Kidney (tissue), 14 donors: Measurements from ENCODE around the gene PPHLN1. TPM values are rescaled to one million over a fixed set of nuclear protein-coding genes. Genes with fewer than 3 reads are reported as not detected.

ENCODE experiments used
- DNase-seq, 5 donors: peaks; one replicate each; pipeline ENCODE4 v3.0.0-alpha.2; 2013 to 2020
- FAIRE-seq: peaks from 2 replicates; lab custom pipeline; 2012; peaks lifted over from hg19 to GRCh38; lab: Jason Lieb, UNC
- H3K27ac ChIP-seq, 2 donors: one replicate each; pipeline ENCODE4 v1.7.0; 2013; ENCODE audit warnings: low read depth in 2 of 2, low read length in 2 of 2, inconsistent platforms in 1 of 2
- H3K27me3 ChIP-seq: one replicate; pipeline ENCODE4 v1.7.1; 2013; ENCODE audit warnings: low read length, inconsistent platforms; ENCODE audit not compliant: control insufficient read depth, insufficient read depth
- H3K36me3 ChIP-seq, 3 donors: one replicate each; pipeline versions ENCODE4 v1.7.0 to v1.7.1; 2013; ENCODE audit warnings: low read length in 3 of 3, control low read depth in 1 of 3, inconsistent platforms in 1 of 3; ENCODE audit not compliant: insufficient read depth in 3 of 3, control insufficient read depth in 2 of 3
- H3K4me1 ChIP-seq, 3 donors: one replicate each; pipeline versions ENCODE4 v1.7.0 to v1.7.1; 2013; ENCODE audit warnings: low read length in 3 of 3, inconsistent platforms in 1 of 3, low read depth in 1 of 3; ENCODE audit not compliant: control insufficient read depth in 2 of 3, insufficient read depth in 2 of 3
- H3K4me3 ChIP-seq, 3 donors: one replicate each; pipeline versions ENCODE4 v1.7.0 to v1.8.1; 2013; ENCODE audit warnings: low read length in 3 of 3, control low read depth in 1 of 3, inconsistent platforms in 1 of 3
- H3K9ac ChIP-seq, 3 donors: one replicate each; pipeline versions ENCODE4 v1.7.0 to v1.7.1; 2013; ENCODE audit warnings: low read length in 3 of 3, control low read depth in 1 of 3, inconsistent platforms in 1 of 3
- H3K9me3 ChIP-seq, 3 donors: one replicate each; pipeline versions ENCODE4 v1.7.0 to v1.7.1; 2013; ENCODE audit warnings: low read length in 3 of 3, control low read depth in 1 of 3, inconsistent platforms in 1 of 3; ENCODE audit not compliant: control insufficient read depth in 2 of 3, insufficient read depth in 1 of 3
- intact Hi-C: fragments of 100-400 bp; cut with DNase I; formaldehyde crosslinking; loops from one replicate; pipeline ENCODE4 v1.11.1; 2022
- polyA plus RNA-seq: library from polyadenylated mRNA; stranded (reverse); fragments of 350-450 nt; fragmentation: Illumina TruSeq; extraction: RNeasy Lipid Tissue Mini Kit (QIAGEN cat#74804); gene quantifications from one replicate; pipeline ENCODE4 v1.2.3, GENCODE V29; 2014; ENCODE audit warnings: low read depth, low replicate concordance; ENCODE audit not compliant: insufficient read depth
- total RNA-seq: library from RNA; stranded (reverse); fragmentation: NEBNext Ultra II Directional; extraction: Animal tissue kit (Norgen Biotek cat#: 25700); gene quantifications from one replicate; pipeline ENCODE4 v1.2.1, GENCODE V29; 2021
- TF ChIP-seq, protein P1 (sequence below): IDR thresholded peaks from 3 replicates; pipeline ENCODE4 v1.5.1; 2012; ENCODE audit warnings: mild to moderate bottlenecking, moderate library complexity, borderline replicate concordance; ENCODE audit not compliant: insufficient read depth; ENCODE audit errors: extremely low read depth
- donor health status: control.
- donor health status: control.
- donor health status: control.
- donor health status: control.
- donor health status: control.
- donor health status: DM: yes; HTN: yes; CAD: no.
- donor health status: Normal renal cell carcinoma (clear cell type).

PPHLN1 gene
- total and polyA plus RNA-seq, 2 donors from 2014 or later: 32.0 to 51.9 TPM

DNA sequence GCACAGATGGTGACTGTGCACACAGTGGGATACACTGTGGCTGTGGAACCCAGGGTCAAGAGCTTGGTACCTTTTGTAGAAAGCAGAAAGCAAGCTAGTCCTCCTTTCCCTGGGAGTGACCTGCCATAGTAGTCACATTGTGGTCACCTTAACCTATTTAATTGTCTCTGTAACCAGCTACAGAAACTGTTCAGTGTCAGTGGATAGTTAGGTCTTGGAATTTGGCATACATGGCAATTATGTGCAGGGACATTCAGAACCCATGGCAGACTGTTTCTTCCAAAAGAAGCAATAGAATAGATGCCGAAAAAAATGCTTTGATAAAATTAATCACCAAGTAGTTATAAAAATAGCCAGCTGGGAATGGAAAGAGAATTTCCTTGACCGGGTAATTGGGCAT lies 30.4 kb downstream of the PPHLN1 start:
- H3K36me3 ChIP-seq: peaks cover 0 to 4% (median 0%) of the 10 kb centered on the region in 3 donors
- H3K9me3 ChIP-seq: no peaks in the 10 kb centered on the region

GRCh38 chr12:42360747-42361403 lies 34.9 kb downstream of the PPHLN1 start:
- FAIRE-seq (no peak), DNase-seq (no peak)
- peaks cover 0 to 3% (median 0%) of the 10 kb centered on the region in 3 donors for H3K4me1 ChIP-seq

More for the DNA sequence above, 30.4 kb downstream of the PPHLN1 start:
- no peak overlapping the region for H3K4me3 ChIP-seq
- H3K4me1 ChIP-seq: no peaks in the 10 kb centered on the region
- intact Hi-C loops: no loop called here
- H3K27me3 ChIP-seq: no peaks in the 10 kb centered on the region
- H3K9ac ChIP-seq: no peak overlapping the region
- TF ChIP-seq, protein P1, sequence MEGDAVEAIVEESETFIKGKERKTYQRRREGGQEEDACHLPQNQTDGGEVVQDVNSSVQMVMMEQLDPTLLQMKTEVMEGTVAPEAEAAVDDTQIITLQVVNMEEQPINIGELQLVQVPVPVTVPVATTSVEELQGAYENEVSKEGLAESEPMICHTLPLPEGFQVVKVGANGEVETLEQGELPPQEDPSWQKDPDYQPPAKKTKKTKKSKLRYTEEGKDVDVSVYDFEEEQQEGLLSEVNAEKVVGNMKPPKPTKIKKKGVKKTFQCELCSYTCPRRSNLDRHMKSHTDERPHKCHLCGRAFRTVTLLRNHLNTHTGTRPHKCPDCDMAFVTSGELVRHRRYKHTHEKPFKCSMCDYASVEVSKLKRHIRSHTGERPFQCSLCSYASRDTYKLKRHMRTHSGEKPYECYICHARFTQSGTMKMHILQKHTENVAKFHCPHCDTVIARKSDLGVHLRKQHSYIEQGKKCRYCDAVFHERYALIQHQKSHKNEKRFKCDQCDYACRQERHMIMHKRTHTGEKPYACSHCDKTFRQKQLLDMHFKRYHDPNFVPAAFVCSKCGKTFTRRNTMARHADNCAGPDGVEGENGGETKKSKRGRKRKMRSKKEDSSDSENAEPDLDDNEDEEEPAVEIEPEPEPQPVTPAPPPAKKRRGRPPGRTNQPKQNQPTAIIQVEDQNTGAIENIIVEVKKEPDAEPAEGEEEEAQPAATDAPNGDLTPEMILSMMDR: no peak
- no peak overlapping the region for H3K27ac ChIP-seq
- FAIRE-seq (no peak), DNase-seq (no peak)

GRCh38 chr12:42361909-42362646 lies 36.1 kb downstream of the PPHLN1 start:
- H3K9ac ChIP-seq: no peak overlapping the region
- H3K4me3 ChIP-seq: no peak overlapping the region
- H3K9me3 ChIP-seq: no peaks in the 10 kb centered on the region
- TF ChIP-seq, protein P1: no peak
- H3K36me3 ChIP-seq: peaks cover 0 to 2% (median 0%) of the 10 kb centered on the region in 3 donors
- no peaks in the 10 kb centered on the region for H3K27me3 ChIP-seq
- no peak for FAIRE-seq
- intact Hi-C loops: no loop called here
- DNase-seq: no peak
- H3K4me1 ChIP-seq: peaks cover 0 to 6% (median 0%) of the 10 kb centered on the region in 3 donors
- H3K27ac ChIP-seq: no peak overlapping the region

More at GRCh38 chr12:42360747-42361403, 34.9 kb downstream of the PPHLN1 start:
- Histone ChIP-seq H3K4me3 (no peak overlapping the region), H3K9ac (no peak overlapping the region), H3K27ac (no peak overlapping the region), H3K36me3 (peaks cover 0 to 6% (median 0%) of the 10 kb centered on the region in 3 donors), H3K9me3 (no peaks in the 10 kb centered on the region), H3K27me3 (no peaks in the 10 kb centered on the region)
- TF ChIP-seq, protein P1: no peak
- intact Hi-C loops: no loop called here
